H1 (cell line): ENCODE measurements around the gene ADAMTS14. TPM values are rescaled to one million over a fixed set of nuclear protein-coding genes. Genes with fewer than 3 reads are reported as not detected.

Experiments
- CTCF ChIA-PET: fragments of 300-600 bp; sonication (Branson Sonifier 250); formaldehyde crosslinking; loops from one replicate; lab custom pipeline; 2021; ENCODE audit not compliant: partially characterized antibody; lab: Charles Lee
- POLR2A ChIA-PET: fragments of 300-600 bp; sonication (Branson Sonifier 250); formaldehyde crosslinking; loops from one replicate; lab custom pipeline; 2021; ENCODE audit warnings: inconsistent platforms; ENCODE audit not compliant: partially characterized antibody; lab: Charles Lee
- DNase-seq, 2 experiments: peaks; one replicate each; pipeline versions ENCODE4 v3.0.0 to v3.0.0-alpha.2; 2010 to 2022; ENCODE audit warnings: low spot score in 2 of 2, low read depth in 1 of 2, mixed read lengths in 1 of 2
- FAIRE-seq: peaks from 2 replicates; lab custom pipeline; 2011; peaks lifted over from hg19 to GRCh38; lab: Jason Lieb, UNC
- H2AFZ ChIP-seq: 2 replicates; pipeline ENCODE4 v1.8.1; 2012; ENCODE audit warnings: low read length, inconsistent platforms
- H2AK5ac ChIP-seq: 2 replicates; pipeline ENCODE4 v1.6.1; 2013; ENCODE audit warnings: low read depth, low read length
- H2BK120ac ChIP-seq: replicated peaks from 2 replicates; pipeline ENCODE3; 2013; ENCODE audit warnings: low read depth, low read length, inconsistent platforms
- H2BK12ac ChIP-seq: 2 replicates; pipeline ENCODE4 v1.6.1; 2013; ENCODE audit warnings: low read depth, low read length
- H2BK15ac ChIP-seq: 2 replicates; pipeline ENCODE4 v1.6.1; 2013; ENCODE audit warnings: low read length
- H2BK20ac ChIP-seq: 2 replicates; pipeline ENCODE4 v1.6.1; 2013; ENCODE audit warnings: low read length
- H2BK5ac ChIP-seq: 2 replicates; pipeline ENCODE4 v1.6.1; 2013; ENCODE audit warnings: low read depth, low read length
- H3K14ac ChIP-seq: 2 replicates; pipeline ENCODE4 v1.6.1; 2013; ENCODE audit warnings: inconsistent platforms; ENCODE audit not compliant: insufficient read length
- H3K18ac ChIP-seq: 2 replicates; pipeline ENCODE4 v1.6.1; 2013; ENCODE audit warnings: low read length; ENCODE audit errors: extremely low read depth
- H3K23ac ChIP-seq: 2 replicates; pipeline ENCODE4 v1.6.1; 2013; ENCODE audit warnings: inconsistent platforms; ENCODE audit not compliant: insufficient read length
- H3K23me2 ChIP-seq: 2 replicates; pipeline ENCODE4 v1.6.1; 2013; ENCODE audit warnings: low read depth, low read length
- H3K27ac ChIP-seq: 2 replicates; pipeline ENCODE4 v1.6.1; 2011; ENCODE audit warnings: low read depth, low read length, inconsistent platforms
- H3K27me3 ChIP-seq, 4 experiments: replicated peaks in 1 of 4; 1 replicate in 1 of 4; 2 replicates in 3 of 4; pipeline versions ENCODE4 v1.6.1 to v1.8.1; 2011 to 2013; ENCODE audit warnings: low read length in 3 of 4, mild to moderate bottlenecking in 3 of 4, inconsistent platforms in 2 of 4, mixed read lengths in 2 of 4, moderate library complexity in 1 of 4; ENCODE audit not compliant: control insufficient read depth in 3 of 4, insufficient read depth in 3 of 4; ENCODE audit errors: extremely low read depth in 1 of 4
- H3K36me3 ChIP-seq, 4 experiments: 2 replicates each; pipeline versions ENCODE4 v1.6.1 to v1.8.1; 2011 to 2013; ENCODE audit warnings: mild to moderate bottlenecking in 4 of 4, low read length in 3 of 4, moderate library complexity in 2 of 4, control low read depth in 1 of 4, inconsistent platforms in 1 of 4; ENCODE audit not compliant: insufficient read depth in 4 of 4, control insufficient read depth in 2 of 4
- H3K4ac ChIP-seq: replicated peaks from 2 replicates; pipeline ENCODE3; 2013; ENCODE audit warnings: low read length, low read depth, mixed read lengths, inconsistent platforms; ENCODE audit not compliant: insufficient read length
- H3K4me1 ChIP-seq, 4 experiments: replicated peaks in 1 of 4; 1 replicate in 1 of 4; 2 replicates in 3 of 4; pipeline versions ENCODE4 v1.6.1 to v1.8.1; 2011 to 2013; ENCODE audit warnings: low read length in 3 of 4, inconsistent platforms in 2 of 4, mixed read lengths in 1 of 4; ENCODE audit not compliant: insufficient read depth in 4 of 4, control insufficient read depth in 3 of 4
- H3K4me2 ChIP-seq, 2 experiments: 2 replicates each; pipeline versions ENCODE4 v1.6.1 to v1.8.1; 2011 to 2013; ENCODE audit warnings: low read depth in 2 of 2, low read length in 2 of 2, control low read depth in 1 of 2, inconsistent platforms in 1 of 2, mild to moderate bottlenecking in 1 of 2; ENCODE audit not compliant: insufficient read depth in 1 of 2
- H3K4me3 ChIP-seq, 4 experiments: fragments of 200-600, 300-600 bp in 1 of 4; sonication (generic), shearing (Covaris generic), sonication (Bioruptor Twin) in 1 of 4; 2 replicates each; pipeline versions ENCODE4 v1.5.1 to v1.8.1; 2011 to 2016; ENCODE audit warnings: low read length in 4 of 4, low read depth in 3 of 4, control low read depth in 2 of 4, inconsistent platforms in 2 of 4, mild to moderate bottlenecking in 2 of 4, mixed read lengths in 1 of 4, moderate library complexity in 1 of 4; ENCODE audit not compliant: insufficient read depth in 2 of 4; ENCODE audit errors: extremely low read depth in 1 of 4
- H3K56ac ChIP-seq: replicated peaks from 2 replicates; pipeline ENCODE3; 2013; ENCODE audit warnings: low read depth, mild to moderate bottlenecking, mixed read lengths, low read length, inconsistent platforms; ENCODE audit not compliant: insufficient read length
- H3K79me1 ChIP-seq: 2 replicates; pipeline ENCODE4 v1.6.1; 2013; ENCODE audit warnings: low read depth, low read length, control low read depth
- H3K79me2 ChIP-seq, 2 experiments: 2 replicates each; pipeline versions ENCODE4 v1.6.1 to v1.8.1; 2012 to 2013; ENCODE audit warnings: low read length in 2 of 2, mild to moderate bottlenecking in 2 of 2, inconsistent platforms in 1 of 2; ENCODE audit not compliant: insufficient read depth in 2 of 2, control insufficient read depth in 1 of 2
- H3K9ac ChIP-seq, 4 experiments: replicated peaks in 1 of 4; 1 replicate in 1 of 4; 2 replicates in 3 of 4; pipeline versions ENCODE4 v1.6.1 to v1.8.1; 2011 to 2013; ENCODE audit warnings: low read depth in 3 of 4, low read length in 3 of 4, control low read depth in 2 of 4, mild to moderate bottlenecking in 2 of 4, moderate library complexity in 2 of 4, inconsistent platforms in 1 of 4; ENCODE audit errors: extremely low read depth in 1 of 4
- H3K9me3 ChIP-seq, 2 experiments: 2 replicates each; pipeline versions ENCODE4 v1.6.1 to v1.8.1; 2012 to 2013; ENCODE audit warnings: mild to moderate bottlenecking in 2 of 2, moderate library complexity in 2 of 2, control low read depth in 1 of 2, inconsistent platforms in 1 of 2, low read depth in 1 of 2, low read length in 1 of 2, mixed read lengths in 1 of 2; ENCODE audit not compliant: insufficient read depth in 2 of 2
- H4K20me1 ChIP-seq, 2 experiments: replicated peaks in 1 of 2; 2 replicates each; pipeline versions ENCODE3 to v1.8.1; 2011 to 2013; ENCODE audit warnings: inconsistent platforms in 2 of 2, low read length in 2 of 2, mild to moderate bottlenecking in 1 of 2; ENCODE audit not compliant: insufficient read depth in 2 of 2, control insufficient read depth in 1 of 2
- H4K5ac ChIP-seq: 2 replicates; pipeline ENCODE4 v1.6.1; 2013; ENCODE audit warnings: low read length, low read depth, mixed read lengths, inconsistent platforms; ENCODE audit not compliant: insufficient read length
- H4K8ac ChIP-seq: 2 replicates; pipeline ENCODE4 v1.8.0; 2013; ENCODE audit warnings: mild to moderate bottlenecking, moderate library complexity, low read length, inconsistent platforms; ENCODE audit not compliant: insufficient read depth; ENCODE audit errors: extremely low read depth
- H4K91ac ChIP-seq: replicated peaks from 2 replicates; pipeline ENCODE3; 2013; ENCODE audit warnings: low read length, mixed read lengths, inconsistent platforms; ENCODE audit not compliant: insufficient read length
- BACH1 ChIP-seq: IDR thresholded peaks from 2 replicates; pipeline ENCODE4 v1.6.1; 2012; ENCODE audit warnings: low read length, improper control_type of control experiment
- CHD1 ChIP-seq: IDR thresholded peaks from 2 replicates; pipeline ENCODE4 v1.6.1; 2012; ENCODE audit warnings: low read depth, low read length, improper control_type of control experiment
- EP300 ChIP-seq, 2 experiments: IDR thresholded peaks; 1 replicate in 1 of 2; 2 replicates in 1 of 2; pipeline ENCODE4 v1.6.1; 2011 to 2012; ENCODE audit warnings: low read depth in 2 of 2, low read length in 2 of 2, mild to moderate bottlenecking in 2 of 2, borderline replicate concordance in 1 of 2, inconsistent platforms in 1 of 2, moderate library complexity in 1 of 2
- EZH2 ChIP-seq: fragments of 200-600 bp; sonication (generic); IDR thresholded peaks from 2 replicates; pipeline ENCODE4 v1.7.1; 2012; ENCODE audit warnings: low read depth, mild to moderate bottlenecking, moderate library complexity, low read length, inconsistent platforms; ENCODE audit not compliant: severe bottlenecking
- MAFK ChIP-seq: IDR thresholded peaks from 2 replicates; pipeline ENCODE4 v1.6.1; 2012; ENCODE audit warnings: low read depth, mild to moderate bottlenecking, improper control_type of control experiment, low read length
- NANOG ChIP-seq: IDR thresholded peaks from 2 replicates; pipeline ENCODE4 v1.6.1; 2011; ENCODE audit warnings: low read length, low read depth, mild to moderate bottlenecking, inconsistent platforms; ENCODE audit not compliant: insufficient read depth, poor library complexity, severe bottlenecking
- POLR2A ChIP-seq, 2 experiments: IDR thresholded peaks; 1 replicate in 1 of 2; 2 replicates in 1 of 2; pipeline ENCODE4 v1.6.1; 2011; ENCODE audit warnings: low read depth in 2 of 2, low read length in 2 of 2, mild to moderate bottlenecking in 2 of 2; ENCODE audit errors: control extremely low read depth in 1 of 2
- RBBP5 ChIP-seq: IDR thresholded peaks from 2 replicates; pipeline ENCODE4 v1.7.1; 2012; ENCODE audit warnings: low read depth, mild to moderate bottlenecking, inconsistent platforms, low read length, moderate library complexity, borderline replicate concordance
- RNF2 ChIP-seq: fragments of 200-900, 300-1000 bp; sonication (generic); IDR thresholded peaks from 2 replicates; pipeline ENCODE4 v1.7.1; 2016; ENCODE audit warnings: borderline replicate concordance, low read depth, mild to moderate bottlenecking, antibody characterized with exemption, low read length; ENCODE audit not compliant: poor library complexity, severe bottlenecking; ENCODE audit errors: missing control alignments
- RXRA ChIP-seq: IDR thresholded peaks from 2 replicates; pipeline ENCODE4 v1.6.1; 2011; ENCODE audit warnings: low read depth, mild to moderate bottlenecking, low read length, moderate library complexity; ENCODE audit not compliant: insufficient read depth
- TAF7 ChIP-seq: optimal IDR thresholded peaks from 2 replicates; pipeline ENCODE3; 2011; ENCODE audit warnings: low read depth, mild to moderate bottlenecking, inconsistent platforms, low read length, moderate library complexity, borderline replicate concordance
- TBP ChIP-seq: IDR thresholded peaks from 2 replicates; pipeline ENCODE4 v1.6.1; 2011; ENCODE audit warnings: low read depth, low read length, improper control_type of control experiment
- WGBS, 2 experiments: shearing (Covaris generic) in 1 of 2; methylation state at CpG; one replicate each; pipeline versions ENCODE4 v1.1.6 to v1.1.7; 2013 to 2015; ENCODE audit warnings: low lambda C conversion rate in 2 of 2, mixed read lengths in 2 of 2, inconsistent platforms in 1 of 2, low coverage in 1 of 2, missing lambda C conversion rate in 1 of 2; ENCODE audit not compliant: insufficient replicate concordance in 2 of 2, insufficient coverage in 1 of 2, insufficient read length in 1 of 2; ENCODE audit errors: extremely low coverage in 1 of 2, missing lambda C conversion rate in 1 of 2; 5-methylcytosine and 5-hydroxymethylcytosine counted together
- polyA plus RNA-seq, 7 experiments: library from polyadenylated mRNA; depleted of rRNA in 3 of 7; stranded (reverse) in 5 of 7; unstranded in 2 of 7; fragments of >200 nt in 5 of 7; fragments of 200-250 nt in 2 of 7; gene quantifications; 1 replicate in 5 of 7; 2 replicates in 1 of 7; 4 replicates in 1 of 7; pipeline versions ENCODE4 v1.2.1 to v1.2.3, GENCODE V29; 2011 to 2013; ENCODE audit warnings: missing spikeins in 2 of 7, mixed read lengths in 2 of 7
- total RNA-seq: library from RNA; stranded (reverse); fragmentation: NEBNext Ultra II Directional; extraction: Animal tissue kit (Norgen Biotek cat#: 25700); gene quantifications from 2 replicates; pipeline ENCODE4 v1.2.1, GENCODE V29; 2021
- TF ChIP-seq, protein P1 (sequence below): IDR thresholded peaks from 2 replicates; pipeline ENCODE4 v1.6.1; 2012; ENCODE audit warnings: inconsistent platforms

ADAMTS14 gene
- total and polyA plus RNA-seq, 2 of the 8 experiments (the other 6 are each of a cell fraction or from before 2014, with no cell fraction given): 2.0 to 2.3 TPM

- no peak overlapping the region for H2BK120ac ChIP-seq
- H3K79me2 ChIP-seq: no peaks in the 10 kb centered on the region
- peaks cover 22 to 25% of the 10 kb centered on the region in 2 experiments for H3K9me3 ChIP-seq
- H2BK5ac ChIP-seq: no peak overlapping the region
- ChIA-PET CTCF (interaction anchor here (0.6 to 1.3 kb wide), 3 partner anchors 9 to 275 kb away, joined by 3 read pairs; no protein-coding TSS in a partner anchor), POLR2A (interaction anchor here (1.5 kb wide), 1 partner anchor 8 kb away, joined by 3 read pairs; no protein-coding TSS in a partner anchor)
- H3K27me3 ChIP-seq: no peaks in the 10 kb centered on the region
- no peaks in the 10 kb centered on the region for H3K79me1 ChIP-seq
- no peak overlapping the region for H4K91ac ChIP-seq
- peaks cover 0 to 5% (median 0%) of the 10 kb centered on the region in 4 experiments; a peak in 2 of 8 replicates for H3K36me3 ChIP-seq
- no peak overlapping the region for H3K4me3 ChIP-seq
- no peak overlapping the region for H3K18ac ChIP-seq
- no peak overlapping the region for H2BK12ac ChIP-seq
- DNase-seq: no peak
- H3K4me1 ChIP-seq: no peaks in the 10 kb centered on the region; a peak in 1 of 7 replicates
- no peak overlapping the region; a peak in 1 of 7 replicates for H3K9ac ChIP-seq
- no peaks in the 10 kb centered on the region for H3K23me2 ChIP-seq
- H2AFZ ChIP-seq: no peak overlapping the region
- no peak overlapping the region for H3K4me2 ChIP-seq
- H2BK15ac ChIP-seq: no peak overlapping the region
- no peak overlapping the region for H4K5ac ChIP-seq
- no peak overlapping the region for H2BK20ac ChIP-seq
- no peak overlapping the region for H3K27ac ChIP-seq
- H3K4ac ChIP-seq: no peak overlapping the region
- H3K23ac ChIP-seq: no peak overlapping the region
- no peak overlapping the region for H2AK5ac ChIP-seq
- no peak for FAIRE-seq
- no peaks in the 10 kb centered on the region for H4K20me1 ChIP-seq
- H3K56ac ChIP-seq: no peak overlapping the region
- 94% methylated on average over 12 of the region's 12 CpGs; no CpG with 5 or more reads in 1 of the 2 experiments for WGBS, 2 experiments
- H4K8ac ChIP-seq: no peak overlapping the region
- H3K14ac ChIP-seq: no peak overlapping the region
- TF ChIP-seq RBBP5 (no peak), TAF7 (no peak), TBP (no peak), BACH1 (no peak), POLR2A (IDR thresholded peaks at IDR 0.05; ENCODE audit: control extremely low read depth in 1 of 2, low read depth in 2 of 2, low read length in 2 of 2) (no peak), MAFK (no peak), RNF2 (no peak), CHD1 (no peak), EZH2 (no peak), RXRA (no peak), NANOG (no peak), EP300 (IDR thresholded peaks at IDR 0.05; ENCODE audit: borderline replicate concordance in 1 of 2, low read depth in 2 of 2, low read length in 2 of 2) (no peak)
- TF ChIP-seq, protein P1, sequence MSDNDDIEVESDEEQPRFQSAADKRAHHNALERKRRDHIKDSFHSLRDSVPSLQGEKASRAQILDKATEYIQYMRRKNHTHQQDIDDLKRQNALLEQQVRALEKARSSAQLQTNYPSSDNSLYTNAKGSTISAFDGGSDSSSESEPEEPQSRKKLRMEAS: no peak
Observed at GRCh38 chr10:70655316-70655715, 17.0 kb upstream of the ADAMTS14 start.
